Suppressor macrophage treated with lipopolysaccharide for 4 hours (primary cell): ENCODE measurements around the gene IFT80.
A peak's percentile ranks its signal among the peaks of the same experiment; 100 is the strongest.
"Not testable (repeated sequence)": the region's sequence is repeated elsewhere in the genome, so short reads cannot be mapped to it uniquely, and the experiment has no call there.

Experiments
- DNase-seq: peaks from one replicate; pipeline ENCODE4 v3.0.0-alpha.2; 2020

IFT80 gene

GRCh38 chr3:160355826-160356225 is 43.2 kb downstream of the IFT80 start:
- no peak for DNase-seq

GRCh38 chr3:160346511-160346910 is 52.5 kb downstream of the IFT80 start:
- no peak for DNase-seq

GRCh38 chr3:160343132-160343531 is 55.9 kb downstream of the IFT80 start:
- peak; percentile 35 for DNase-seq

GRCh38 chr3:160340351-160340750 is 58.7 kb downstream of the IFT80 start:
- no peak for DNase-seq

- no peak for DNase-seq
Measured at GRCh38 chr3:160331127-160331937, 67.7 kb downstream of the IFT80 start.

GRCh38 chr3:160330690-160331089 is 68.3 kb downstream of the IFT80 start:
- no peak for DNase-seq

- no peak for DNase-seq
Measured at GRCh38 chr3:160330109-160330508, 68.9 kb downstream of the IFT80 start.

GRCh38 chr3:160326286-160326685 is 72.7 kb downstream of the IFT80 start:
- DNase-seq, result not testable (repeated sequence)

- DNase-seq, result not testable (repeated sequence)
Measured at GRCh38 chr3:160321821-160322220, 77.2 kb downstream of the IFT80 start.

GRCh38 chr3:160319322-160319721 is 79.7 kb downstream of the IFT80 start:
- no peak for DNase-seq

GRCh38 chr3:160314995-160315394 is 84.0 kb downstream of the IFT80 start:
- DNase-seq, result no peak

GRCh38 chr3:160312014-160312624 is 86.9 kb downstream of the IFT80 start:
- DNase-seq, result no peak

- DNase-seq, result no peak
Measured at GRCh38 chr3:160302806-160303205, 96.2 kb downstream of the IFT80 start.

- DNase-seq, result no peak
Measured at GRCh38 chr3:160296591-160296990, 102.4 kb downstream of the IFT80 start.

GRCh38 chr3:160291909-160292299 is 107.1 kb downstream of the IFT80 start:
- no peak for DNase-seq

- no peak for DNase-seq
Measured at GRCh38 chr3:160291290-160291908, 107.6 kb downstream of the IFT80 start.

- no peak for DNase-seq
Measured at GRCh38 chr3:160287666-160288065, 111.4 kb downstream of the IFT80 start.

- no peak for DNase-seq
Measured at GRCh38 chr3:160286231-160286630, 112.8 kb downstream of the IFT80 start.

GRCh38 chr3:160280836-160281235 is 118.2 kb downstream of the IFT80 start:
- DNase-seq, result no peak

- no peak for DNase-seq
Measured at GRCh38 chr3:160279657-160280056, 119.4 kb downstream of the IFT80 start.

GRCh38 chr3:160278210-160278609 is 120.8 kb downstream of the IFT80 start:
- DNase-seq, result no peak

- no peak for DNase-seq
Measured at GRCh38 chr3:160265088-160265487, 133.9 kb downstream of the IFT80 start.

- DNase-seq, result no peak
Measured at GRCh38 chr3:160260587-160261270, 138.3 kb downstream of the IFT80 start.

GRCh38 chr3:160259589-160259988 is 139.4 kb downstream of the IFT80 start:
- no peak for DNase-seq
